DOHH2 (cell line): Measurements from ENCODE around the gene WBP11.
A peak's percentile ranks its signal among the peaks of the same experiment; 100 is the strongest.
"Not testable (repeated sequence)": the region's sequence is repeated elsewhere in the genome, so short reads cannot be mapped to it uniquely, and the experiment has no call there.

ENCODE experiments used
- H3F3A ChIP-seq: fragments of 200-600 bp; sonication (generic), shearing (Covaris generic); 2 replicates; pipeline ENCODE4 v1.6.0; 2016; ENCODE audit warnings: antibody characterized with exemption, mild to moderate bottlenecking; ENCODE audit not compliant: control insufficient read depth, insufficient read depth
- H3K27ac ChIP-seq: fragments of 200-600 bp; sonication (generic); 2 replicates; pipeline ENCODE4 v1.5.1; 2014; ENCODE audit warnings: low read depth, mild to moderate bottlenecking, low read length, moderate library complexity
- H3K27me3 ChIP-seq: fragments of 200-600 bp; sonication (generic); 2 replicates; pipeline ENCODE4 v1.6.1; 2014; ENCODE audit warnings: mild to moderate bottlenecking, low read length, mixed read lengths; ENCODE audit not compliant: control insufficient read depth
- H3K36me3 ChIP-seq: fragments of 200-600 bp; sonication (generic); 2 replicates; pipeline ENCODE4 v1.6.1; 2014; ENCODE audit warnings: mild to moderate bottlenecking, low read length, moderate library complexity, mixed read lengths; ENCODE audit not compliant: control insufficient read depth
- H3K4me1 ChIP-seq: fragments of 200-600 bp; sonication (generic); 2 replicates; pipeline ENCODE4 v1.6.1; 2014; ENCODE audit warnings: mild to moderate bottlenecking, low read length, mixed read lengths; ENCODE audit not compliant: control insufficient read depth
- H3K4me2 ChIP-seq: fragments of 200-600 bp; sonication (generic); 2 replicates; pipeline ENCODE4 v1.6.0; 2014; ENCODE audit warnings: mild to moderate bottlenecking, low read length, moderate library complexity
- H3K4me3 ChIP-seq: fragments of 200-600 bp; sonication (generic); 2 replicates; pipeline ENCODE4 v1.5.1; 2014; ENCODE audit warnings: mild to moderate bottlenecking, low read length, mixed read lengths
- H3K79me2 ChIP-seq: fragments of 200-600 bp; sonication (generic); 2 replicates; pipeline ENCODE4 v1.6.1; 2014; ENCODE audit warnings: mild to moderate bottlenecking, low read length, mixed read lengths; ENCODE audit not compliant: control insufficient read depth
- H3K9me2 ChIP-seq: fragments of 200-600 bp; sonication (generic); replicated peaks from 2 replicates; pipeline ENCODE4 v1.6.1; 2014; ENCODE audit warnings: mild to moderate bottlenecking, low read length, mixed read lengths; ENCODE audit not compliant: control insufficient read depth
- H3K9me3 ChIP-seq: fragments of 200-600 bp; sonication (generic); 2 replicates; pipeline ENCODE4 v1.6.1; 2014; ENCODE audit warnings: antibody characterized with exemption, low read length, mixed read lengths; ENCODE audit not compliant: control insufficient read depth, insufficient read depth
- H4K20me1 ChIP-seq: fragments of 200-600 bp; sonication (generic); 2 replicates; pipeline ENCODE4 v1.6.0; 2014; ENCODE audit warnings: low read depth, mild to moderate bottlenecking, antibody characterized with exemption, low read length, moderate library complexity; ENCODE audit not compliant: control insufficient read depth, insufficient read depth
- EZH2phosphoT487 ChIP-seq: fragments of 200-600 bp; sonication (generic); IDR thresholded peaks from 2 replicates; pipeline ENCODE4 v1.6.1; 2017; ENCODE audit warnings: borderline replicate concordance, mild to moderate bottlenecking, antibody characterized with exemption, low read length, moderate library complexity, mixed read lengths
- TF ChIP-seq, protein P1 (sequence below): fragments of 200-600 bp; sonication (generic); IDR thresholded peaks from one replicate; pipeline ENCODE4 v1.5.1; 2014; ENCODE audit warnings: antibody characterized with exemption, mild to moderate bottlenecking, low read depth, low read length; ENCODE audit not compliant: poor library complexity, severe bottlenecking

The WBP11 gene

GRCh38 chr12:14765398-14765797, 37.9 kb downstream of the WBP11 start:
- H3K4me2 ChIP-seq, result no peak overlapping the region
- H3K79me2 ChIP-seq, result peaks cover 19% of the 10 kb centered on the region
- no peaks in the 10 kb centered on the region for H4K20me1 ChIP-seq
- no peaks in the 10 kb centered on the region for H3K9me2 ChIP-seq
- H3K4me3 ChIP-seq, result no peak overlapping the region
- no peak for TF ChIP-seq EZH2phosphoT487
- TF ChIP-seq, protein P1, sequence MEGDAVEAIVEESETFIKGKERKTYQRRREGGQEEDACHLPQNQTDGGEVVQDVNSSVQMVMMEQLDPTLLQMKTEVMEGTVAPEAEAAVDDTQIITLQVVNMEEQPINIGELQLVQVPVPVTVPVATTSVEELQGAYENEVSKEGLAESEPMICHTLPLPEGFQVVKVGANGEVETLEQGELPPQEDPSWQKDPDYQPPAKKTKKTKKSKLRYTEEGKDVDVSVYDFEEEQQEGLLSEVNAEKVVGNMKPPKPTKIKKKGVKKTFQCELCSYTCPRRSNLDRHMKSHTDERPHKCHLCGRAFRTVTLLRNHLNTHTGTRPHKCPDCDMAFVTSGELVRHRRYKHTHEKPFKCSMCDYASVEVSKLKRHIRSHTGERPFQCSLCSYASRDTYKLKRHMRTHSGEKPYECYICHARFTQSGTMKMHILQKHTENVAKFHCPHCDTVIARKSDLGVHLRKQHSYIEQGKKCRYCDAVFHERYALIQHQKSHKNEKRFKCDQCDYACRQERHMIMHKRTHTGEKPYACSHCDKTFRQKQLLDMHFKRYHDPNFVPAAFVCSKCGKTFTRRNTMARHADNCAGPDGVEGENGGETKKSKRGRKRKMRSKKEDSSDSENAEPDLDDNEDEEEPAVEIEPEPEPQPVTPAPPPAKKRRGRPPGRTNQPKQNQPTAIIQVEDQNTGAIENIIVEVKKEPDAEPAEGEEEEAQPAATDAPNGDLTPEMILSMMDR, result no peak
- H3F3A ChIP-seq, result peaks cover 10% of the 10 kb centered on the region
- H3K4me1 ChIP-seq, result peaks cover 24% of the 10 kb centered on the region
- H3K27me3 ChIP-seq, result no peaks in the 10 kb centered on the region
- H3K36me3 ChIP-seq, result peaks cover 39% of the 10 kb centered on the region
- no peak overlapping the region for H3K27ac ChIP-seq
- H3K9me3 ChIP-seq, result peaks cover 9% of the 10 kb centered on the region; the same call in 1 of the 2 replicates

DNA sequence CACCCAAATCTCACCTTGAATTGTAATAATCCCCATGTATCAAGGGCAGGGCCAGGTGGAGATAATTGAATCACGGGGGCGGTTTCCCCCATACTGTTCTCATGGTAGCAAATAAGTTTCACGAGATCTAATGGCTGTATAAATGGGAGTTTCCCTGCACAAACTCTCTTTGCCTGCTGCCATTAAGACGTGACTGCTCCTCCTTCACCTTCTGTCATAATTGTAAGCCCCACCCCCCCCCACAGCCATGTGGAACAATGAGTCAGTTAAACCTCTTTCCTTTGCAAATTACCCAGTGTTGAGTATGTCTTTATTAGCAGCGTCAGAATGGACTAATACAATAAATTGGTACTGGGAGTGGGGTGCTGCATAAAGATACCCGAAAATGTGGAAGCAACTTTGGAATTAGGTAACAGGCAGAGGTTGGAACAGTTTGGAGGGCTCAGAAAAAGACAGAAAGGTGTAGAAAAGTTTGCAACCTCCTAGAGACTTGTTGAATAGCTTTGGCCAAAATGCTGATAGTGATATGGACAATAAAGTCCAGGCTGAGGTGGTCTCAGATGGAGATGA, 43.5 kb downstream of the WBP11 start:
- H3K4me1 ChIP-seq, H4K20me1 ChIP-seq, H3K4me2 ChIP-seq, H3K27me3 ChIP-seq, H3K36me3 ChIP-seq, H3F3A ChIP-seq, H3K79me2 ChIP-seq, H3K9me2 ChIP-seq, H3K27ac ChIP-seq, H3K4me3 ChIP-seq: not testable (repeated sequence)
- peaks cover 14% of the 10 kb centered on the region; the same call in 1 of the 2 replicates for H3K9me3 ChIP-seq

DNA sequence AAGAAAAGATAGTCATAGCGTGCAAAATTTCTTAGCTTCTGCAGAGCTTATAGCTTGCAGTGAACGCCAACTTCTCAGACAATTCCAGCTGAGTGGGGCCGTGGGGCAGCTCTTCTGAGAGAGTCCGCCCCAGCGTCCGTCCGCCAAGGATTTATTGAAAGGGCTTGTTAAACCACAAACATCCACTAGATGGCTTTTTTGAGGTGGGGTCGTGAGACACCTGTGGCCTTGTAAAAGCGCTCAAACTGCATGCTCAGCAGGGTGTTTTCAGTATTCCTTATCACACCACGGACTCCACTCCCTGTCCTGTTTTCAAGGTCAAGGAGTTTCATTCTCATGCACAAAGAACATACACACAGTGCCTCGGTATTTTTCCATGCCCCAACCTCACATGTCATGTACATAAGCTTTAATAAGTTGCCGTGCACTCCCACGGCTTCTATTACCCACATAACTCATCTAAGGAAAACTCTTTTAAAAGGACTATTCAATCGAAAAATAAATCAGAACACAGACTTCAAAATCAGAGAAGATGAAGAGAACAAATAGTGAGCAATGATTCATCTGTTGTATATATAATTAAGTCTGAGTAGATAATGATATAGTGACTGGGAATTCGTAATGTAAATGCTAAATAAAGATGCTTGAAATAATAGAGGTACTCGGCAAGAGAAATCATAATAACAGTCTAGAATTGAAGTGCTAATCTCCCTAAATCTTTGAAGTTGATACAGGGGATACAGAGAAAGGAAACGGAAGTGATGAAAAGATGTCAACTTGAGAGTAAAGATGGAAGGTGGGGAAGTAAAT, 46.7 kb downstream of the WBP11 start:
- TF ChIP-seq, protein P1, result peak; percentile 49
- TF ChIP-seq EZH2phosphoT487, result no peak
- Histone ChIP-seq H3F3A (no peaks in the 10 kb centered on the region), H3K9me2 (no peaks in the 10 kb centered on the region), H3K9me3 (peaks cover 14% of the 10 kb centered on the region; the same call in 1 of the 2 replicates), H4K20me1 (no peaks in the 10 kb centered on the region), H3K27me3 (no peaks in the 10 kb centered on the region), H3K4me2 (no peak overlapping the region), H3K27ac (no peak overlapping the region), H3K36me3 (no peaks in the 10 kb centered on the region), H3K4me3 (no peak overlapping the region), H3K79me2 (no peaks in the 10 kb centered on the region), H3K4me1 (no peaks in the 10 kb centered on the region)

DNA sequence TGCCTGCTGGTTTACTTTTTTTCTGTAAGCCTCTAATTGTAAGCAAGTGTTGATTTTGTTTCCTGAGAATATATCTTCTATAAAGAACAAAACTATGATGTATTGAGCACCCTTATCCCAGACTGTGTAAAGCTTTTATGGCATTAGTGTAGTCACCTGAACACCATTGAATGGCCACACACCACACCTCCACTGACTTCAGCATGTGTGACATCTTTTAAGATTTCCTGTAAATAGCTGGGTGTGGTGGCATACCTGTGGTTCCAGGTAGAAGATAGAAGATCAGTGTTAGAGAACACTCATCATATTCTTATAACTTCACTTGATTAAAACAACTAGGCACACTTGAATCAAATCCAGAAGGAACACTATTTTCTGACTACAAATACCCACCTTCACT, 51.3 kb downstream of the WBP11 start:
- TF ChIP-seq, protein P1, result no peak
- no peak for TF ChIP-seq EZH2phosphoT487
- no peaks in the 10 kb centered on the region for H3F3A ChIP-seq
- H3K9me3 ChIP-seq, result no peaks in the 10 kb centered on the region
- H3K27ac ChIP-seq, result no peak overlapping the region
- no peaks in the 10 kb centered on the region for H3K79me2 ChIP-seq
- H3K9me2 ChIP-seq, result no peaks in the 10 kb centered on the region
- H3K4me3 ChIP-seq, result no peak overlapping the region
- no peaks in the 10 kb centered on the region for H3K27me3 ChIP-seq
- no peaks in the 10 kb centered on the region for H3K36me3 ChIP-seq
- H3K4me2 ChIP-seq, result no peak overlapping the region
- H3K4me1 ChIP-seq, result no peaks in the 10 kb centered on the region
- no peaks in the 10 kb centered on the region for H4K20me1 ChIP-seq
